NT2/D1 (cell line): ENCODE results near the gene BCAS3.

ENCODE experiments used
- YY1 ChIP-seq: IDR thresholded peaks from 2 replicates; pipeline ENCODE4 v1.6.1; 2011; ENCODE audit not compliant: insufficient read length, insufficient read depth
- ZNF274 ChIP-seq: IDR thresholded peaks from 2 replicates; pipeline ENCODE4 v1.6.1; 2011; ENCODE audit warnings: mild to moderate bottlenecking, low read depth, low read length

DNA sequence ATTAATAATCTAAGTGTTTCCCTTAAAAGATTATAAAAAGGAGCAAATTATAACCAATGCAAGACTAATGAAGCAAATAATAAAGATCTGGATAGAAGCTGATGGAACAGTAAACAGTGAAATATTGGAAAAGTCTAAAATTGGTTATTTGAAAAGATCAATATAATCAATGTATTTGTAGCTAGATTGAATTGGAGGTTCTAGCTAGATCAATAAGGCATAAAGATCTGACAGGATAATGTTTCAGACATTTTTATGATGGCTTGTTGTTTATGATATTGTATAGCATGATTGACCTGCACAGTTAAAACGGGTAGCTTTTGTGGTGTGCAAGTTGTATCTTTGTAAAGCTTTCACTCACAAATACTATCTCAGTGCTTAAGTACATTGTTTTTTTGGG, 245.3 kb downstream of the BCAS3 start:
- no peak for TF ChIP-seq YY1
- TF ChIP-seq ZNF274: no peak
